ENCODE results near the gene SSTR5.

DNA sequence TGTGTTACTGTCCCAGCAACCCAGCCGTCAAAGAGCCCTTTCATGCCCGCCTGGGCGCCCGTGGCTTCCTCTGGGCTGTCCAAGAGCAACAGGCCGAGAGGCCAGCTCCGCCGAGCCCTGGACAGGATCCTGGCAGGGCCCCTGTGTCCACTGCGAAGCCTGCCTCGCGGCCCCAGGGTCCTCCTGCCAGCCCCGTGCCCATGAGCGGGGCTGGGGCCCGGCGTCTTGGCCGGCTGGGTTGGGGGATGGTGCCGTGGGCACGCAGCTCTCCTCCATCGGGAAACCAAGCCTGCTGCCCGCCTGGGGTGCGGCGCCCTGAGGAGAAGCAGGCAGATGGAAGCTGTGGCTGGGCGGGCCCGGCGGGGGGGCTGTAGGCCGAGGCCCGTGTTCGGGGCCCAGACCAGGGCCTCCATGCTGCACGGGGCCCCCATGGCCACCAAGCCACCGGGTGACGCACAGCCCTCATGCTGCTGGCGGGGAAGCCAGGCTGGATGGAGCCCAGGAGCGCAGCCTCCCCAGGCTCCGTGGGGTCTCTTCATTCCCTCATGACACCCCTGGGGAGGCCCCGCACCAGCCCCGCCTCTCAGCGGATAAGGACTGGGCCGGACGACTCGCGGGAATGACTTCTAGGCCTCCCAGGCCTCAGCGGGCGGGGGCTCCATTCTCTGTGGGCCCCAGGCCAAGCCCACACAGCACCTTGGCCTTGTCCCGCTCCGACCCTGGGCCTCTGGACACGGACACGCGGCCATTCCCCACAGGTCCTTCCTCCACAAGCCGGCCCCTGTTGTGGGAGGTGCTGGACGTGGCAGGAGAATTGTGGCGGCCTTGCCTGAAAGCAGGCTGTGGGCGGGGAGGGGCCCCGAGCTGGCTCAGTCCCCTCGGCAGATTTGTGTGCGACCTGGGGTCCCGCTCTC lies 23.9 kb downstream of the SSTR5 start, which contains the start of gene C1QTNF8:
- TF ChIP-seq MAZ (IDR thresholded peaks at IDR 0.05; ENCODE audit: borderline replicate concordance, low read depth, low read length), result no peak
- no peak for TF ChIP-seq EP300 (IDR thresholded peaks at IDR 0.05)
- TF ChIP-seq, protein P1, sequence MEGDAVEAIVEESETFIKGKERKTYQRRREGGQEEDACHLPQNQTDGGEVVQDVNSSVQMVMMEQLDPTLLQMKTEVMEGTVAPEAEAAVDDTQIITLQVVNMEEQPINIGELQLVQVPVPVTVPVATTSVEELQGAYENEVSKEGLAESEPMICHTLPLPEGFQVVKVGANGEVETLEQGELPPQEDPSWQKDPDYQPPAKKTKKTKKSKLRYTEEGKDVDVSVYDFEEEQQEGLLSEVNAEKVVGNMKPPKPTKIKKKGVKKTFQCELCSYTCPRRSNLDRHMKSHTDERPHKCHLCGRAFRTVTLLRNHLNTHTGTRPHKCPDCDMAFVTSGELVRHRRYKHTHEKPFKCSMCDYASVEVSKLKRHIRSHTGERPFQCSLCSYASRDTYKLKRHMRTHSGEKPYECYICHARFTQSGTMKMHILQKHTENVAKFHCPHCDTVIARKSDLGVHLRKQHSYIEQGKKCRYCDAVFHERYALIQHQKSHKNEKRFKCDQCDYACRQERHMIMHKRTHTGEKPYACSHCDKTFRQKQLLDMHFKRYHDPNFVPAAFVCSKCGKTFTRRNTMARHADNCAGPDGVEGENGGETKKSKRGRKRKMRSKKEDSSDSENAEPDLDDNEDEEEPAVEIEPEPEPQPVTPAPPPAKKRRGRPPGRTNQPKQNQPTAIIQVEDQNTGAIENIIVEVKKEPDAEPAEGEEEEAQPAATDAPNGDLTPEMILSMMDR (IDR thresholded peaks at IDR 0.05), result no peak
- no peak for TF ChIP-seq CHD2 (IDR thresholded peaks at IDR 0.05; ENCODE audit: low read length, partially characterized antibody)
- TF ChIP-seq RAD21 (conservative IDR thresholded peaks at IDR 0.05 in 1 of 2, IDR thresholded peaks at IDR 0.05 in 1 of 2), result no peak
- no peak for TF ChIP-seq RFX5 (IDR thresholded peaks at IDR 0.05)
- no peak for TF ChIP-seq HDAC2 (IDR thresholded peaks at IDR 0.05)
- TF ChIP-seq POLR2A (IDR thresholded peaks at IDR 0.05; ENCODE audit: low read length), result no peak
